Fibroblast of lung (primary cell): ENCODE measurements around the gene KAT8. TPM values are rescaled to one million over a fixed set of nuclear protein-coding genes. Genes with fewer than 3 reads are reported as not detected.

Experiments
- DNase-seq, 2 donors: peaks; one replicate each; pipeline versions ENCODE4 v3.0.0 to v3.0.0-alpha.2; 2010; ENCODE audit warnings: low read depth in 2 of 2
- H2AFZ ChIP-seq: 2 replicates; pipeline ENCODE4 v1.5.1; 2012; ENCODE audit warnings: low read length, control low read depth, inconsistent platforms
- H3K27ac ChIP-seq: 2 replicates; pipeline ENCODE4 v1.5.1; 2011; ENCODE audit warnings: low read length, control low read depth; ENCODE audit not compliant: insufficient read depth
- H3K27me3 ChIP-seq: 2 replicates; pipeline ENCODE4 v1.5.1; 2011; ENCODE audit warnings: mild to moderate bottlenecking, low read length; ENCODE audit not compliant: control insufficient read depth, insufficient read depth
- H3K36me3 ChIP-seq: 2 replicates; pipeline ENCODE4 v1.5.1; 2011; ENCODE audit warnings: low read length; ENCODE audit not compliant: control insufficient read depth, insufficient read depth
- H3K4me1 ChIP-seq: 2 replicates; pipeline ENCODE4 v1.5.1; 2011; ENCODE audit warnings: low read length; ENCODE audit not compliant: control insufficient read depth, insufficient read depth; ENCODE audit errors: extremely low read depth
- H3K4me2 ChIP-seq: 2 replicates; pipeline ENCODE4 v1.5.1; 2011; ENCODE audit warnings: low read length, control low read depth; ENCODE audit not compliant: insufficient read depth; ENCODE audit errors: extremely low read depth
- H3K4me3 ChIP-seq, 4 experiments: fragments of 200-600 bp in 1 of 4; sonication (generic) in 1 of 4; replicated peaks in 1 of 4; 2 replicates each; pipeline ENCODE4 v1.5.1; 2011 to 2016; ENCODE audit warnings: low read length in 4 of 4, low read depth in 3 of 4, mild to moderate bottlenecking in 3 of 4, control low read depth in 2 of 4, inconsistent platforms in 1 of 4, mixed read lengths in 1 of 4; ENCODE audit not compliant: insufficient read depth in 1 of 4; ENCODE audit errors: control extremely low read depth in 1 of 4
- H3K79me2 ChIP-seq: 2 replicates; pipeline ENCODE4 v1.5.1; 2012; ENCODE audit warnings: mild to moderate bottlenecking, low read length, inconsistent platforms; ENCODE audit not compliant: control insufficient read depth, insufficient read depth
- H3K9ac ChIP-seq: 2 replicates; pipeline ENCODE4 v1.5.1; 2011; ENCODE audit warnings: mild to moderate bottlenecking, low read length, control low read depth; ENCODE audit not compliant: insufficient read depth
- H3K9me3 ChIP-seq: 2 replicates; pipeline ENCODE4 v1.5.1; 2012; ENCODE audit warnings: low read depth, low read length; ENCODE audit not compliant: control insufficient read depth, insufficient read depth
- H4K20me1 ChIP-seq: 2 replicates; pipeline ENCODE4 v1.5.1; 2011; ENCODE audit warnings: low read length; ENCODE audit not compliant: control insufficient read depth, insufficient read depth; ENCODE audit errors: extremely low read depth
- EZH2 ChIP-seq: IDR thresholded peaks from 2 replicates; pipeline ENCODE4 v1.5.1; 2012; ENCODE audit warnings: low read length, control low read depth, mild to moderate bottlenecking; ENCODE audit errors: missing control alignments
- polyA plus RNA-seq, 2 donors: library from polyadenylated mRNA; depleted of rRNA in 1 of 2; stranded (reverse) in 1 of 2; unstranded in 1 of 2; fragments of >200 nt; gene quantifications; 2 replicates each; pipeline ENCODE4 v1.2.1, GENCODE V29; 2011 to 2012; ENCODE audit warnings: missing spikeins in 1 of 2
- total RNA-seq: library from RNA; depleted of rRNA; stranded (reverse); fragments of >200 nt; gene quantifications from 2 replicates; pipeline ENCODE4 v1.2.1, GENCODE V29; 2014
- TF ChIP-seq, protein P1 (sequence below), 2 donors: IDR thresholded peaks in 1 of 2; conservative IDR thresholded peaks in 1 of 2; 1 replicate in 1 of 2; 2 replicates in 1 of 2; pipeline ENCODE4 v1.5.1; 2011 to 2012; ENCODE audit warnings: low read length in 2 of 2, control low read depth in 1 of 2, inconsistent platforms in 1 of 2, low read depth in 1 of 2, mild to moderate bottlenecking in 1 of 2

The KAT8 gene
- total and polyA plus RNA-seq, 2 donors (not counting 1 experiment from before 2014, with no cell fraction given), result 23.9 to 30.4 TPM

DNA sequence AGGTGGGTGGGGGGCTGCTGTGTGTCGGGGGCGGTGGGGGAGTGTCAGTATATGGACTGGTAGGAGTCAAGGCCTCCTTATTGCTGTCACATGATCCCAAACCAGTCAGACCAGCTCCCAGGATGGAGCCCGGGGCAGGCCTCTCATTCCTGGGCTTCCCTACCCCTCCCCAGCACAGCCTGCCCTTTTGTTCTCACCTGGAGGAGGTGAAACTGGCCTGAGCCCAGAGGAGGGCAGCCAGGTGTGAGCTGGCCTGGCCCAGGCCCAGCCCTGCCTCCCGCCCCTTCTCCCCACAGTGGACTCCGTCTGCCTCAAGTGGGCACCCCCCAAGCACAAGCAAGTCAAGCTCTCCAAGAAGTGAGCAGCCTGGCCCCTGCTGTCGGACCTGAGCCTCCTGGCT, 13.4 kb downstream of the KAT8 start:
- Histone ChIP-seq H3K27ac (no peak overlapping the region), H3K9ac (no peak overlapping the region), H3K9me3 (no peaks in the 10 kb centered on the region), H4K20me1 (no peaks in the 10 kb centered on the region), H3K27me3 (no peaks in the 10 kb centered on the region), H3K4me1 (no peaks in the 10 kb centered on the region), H3K4me2 (no peak overlapping the region), H3K4me3 (no peak overlapping the region), H3K79me2 (no peaks in the 10 kb centered on the region), H3K36me3 (peaks cover 5% of the 10 kb centered on the region), H2AFZ (no peak overlapping the region)
- DNase-seq, result no peak
- no peak for TF ChIP-seq EZH2
- TF ChIP-seq, protein P1, sequence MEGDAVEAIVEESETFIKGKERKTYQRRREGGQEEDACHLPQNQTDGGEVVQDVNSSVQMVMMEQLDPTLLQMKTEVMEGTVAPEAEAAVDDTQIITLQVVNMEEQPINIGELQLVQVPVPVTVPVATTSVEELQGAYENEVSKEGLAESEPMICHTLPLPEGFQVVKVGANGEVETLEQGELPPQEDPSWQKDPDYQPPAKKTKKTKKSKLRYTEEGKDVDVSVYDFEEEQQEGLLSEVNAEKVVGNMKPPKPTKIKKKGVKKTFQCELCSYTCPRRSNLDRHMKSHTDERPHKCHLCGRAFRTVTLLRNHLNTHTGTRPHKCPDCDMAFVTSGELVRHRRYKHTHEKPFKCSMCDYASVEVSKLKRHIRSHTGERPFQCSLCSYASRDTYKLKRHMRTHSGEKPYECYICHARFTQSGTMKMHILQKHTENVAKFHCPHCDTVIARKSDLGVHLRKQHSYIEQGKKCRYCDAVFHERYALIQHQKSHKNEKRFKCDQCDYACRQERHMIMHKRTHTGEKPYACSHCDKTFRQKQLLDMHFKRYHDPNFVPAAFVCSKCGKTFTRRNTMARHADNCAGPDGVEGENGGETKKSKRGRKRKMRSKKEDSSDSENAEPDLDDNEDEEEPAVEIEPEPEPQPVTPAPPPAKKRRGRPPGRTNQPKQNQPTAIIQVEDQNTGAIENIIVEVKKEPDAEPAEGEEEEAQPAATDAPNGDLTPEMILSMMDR (conservative IDR thresholded peaks at IDR 0.05 in 1 of 2, IDR thresholded peaks at IDR 0.05 in 1 of 2; ENCODE audit: low read depth in 1 of 2, low read length in 2 of 2), result no peak

DNA sequence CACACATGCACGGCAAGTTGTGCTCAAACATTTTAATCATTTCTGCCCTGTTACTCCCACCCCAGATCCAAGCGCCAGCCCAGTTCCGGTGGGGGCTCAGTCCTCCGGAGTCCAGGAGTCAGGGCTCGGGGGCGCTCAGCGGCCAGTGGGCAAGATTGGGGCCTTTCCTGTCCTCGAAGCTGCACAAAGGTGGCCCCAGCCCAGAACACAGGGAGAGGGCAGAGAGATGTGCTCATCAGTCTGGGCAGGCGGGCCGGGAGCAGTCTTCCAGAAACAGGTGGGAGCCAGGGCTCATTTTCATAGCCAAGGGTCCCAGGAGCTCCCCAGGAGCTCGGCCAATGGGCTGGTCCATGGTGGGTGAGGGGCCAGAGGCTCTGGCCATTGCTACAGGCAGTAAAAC, 14.0 kb downstream of the KAT8 start:
- Histone ChIP-seq H3K27me3 (no peaks in the 10 kb centered on the region), H3K4me2 (no peak overlapping the region)

DNA sequence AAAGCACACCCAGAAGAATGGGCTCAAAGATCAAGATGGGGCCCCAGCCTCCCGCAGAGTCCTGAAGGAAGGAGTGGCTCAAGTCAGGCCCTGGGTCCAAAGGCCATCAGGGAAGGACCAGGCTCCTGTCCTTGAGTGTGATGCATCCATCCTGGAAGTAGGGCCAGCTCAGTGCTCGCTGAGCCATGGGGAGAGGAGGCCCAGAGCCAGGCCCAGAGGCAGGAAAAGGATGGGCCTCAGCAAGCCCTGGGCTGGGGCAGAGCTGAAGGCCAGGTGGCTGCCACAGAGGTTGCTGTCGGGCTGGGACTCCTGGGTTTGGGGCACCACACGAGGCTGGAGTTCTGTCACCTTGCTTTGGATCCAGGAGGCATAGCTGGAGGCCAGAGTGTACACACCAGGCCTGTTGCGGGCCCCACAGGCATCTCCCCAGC, 14.4 kb downstream of the KAT8 start:
- Histone ChIP-seq H3K4me2 (no peak overlapping the region), H3K4me1 (no peaks in the 10 kb centered on the region), H3K79me2 (no peaks in the 10 kb centered on the region), H3K9ac (no peak overlapping the region), H3K27ac (no peak overlapping the region), H2AFZ (no peak overlapping the region), H3K36me3 (peaks cover 5% of the 10 kb centered on the region), H4K20me1 (no peaks in the 10 kb centered on the region), H3K9me3 (no peaks in the 10 kb centered on the region), H3K27me3 (no peaks in the 10 kb centered on the region), H3K4me3 (no peak overlapping the region)
- TF ChIP-seq EZH2, result no peak
- TF ChIP-seq, protein P1 (conservative IDR thresholded peaks at IDR 0.05 in 1 of 2, IDR thresholded peaks at IDR 0.05 in 1 of 2; ENCODE audit: low read depth in 1 of 2, low read length in 2 of 2), result no peak
- no peak for DNase-seq

More for the DNA sequence above, 14.0 kb downstream of the KAT8 start:
- Histone ChIP-seq H3K27ac (no peak overlapping the region), H3K9ac (no peak overlapping the region), H2AFZ (no peak overlapping the region), H3K9me3 (no peaks in the 10 kb centered on the region), H3K4me3 (no peak overlapping the region), H3K36me3 (peaks cover 5% of the 10 kb centered on the region), H4K20me1 (no peaks in the 10 kb centered on the region), H3K4me1 (no peaks in the 10 kb centered on the region), H3K79me2 (no peaks in the 10 kb centered on the region)
- TF ChIP-seq, protein P1 (conservative IDR thresholded peaks at IDR 0.05 in 1 of 2, IDR thresholded peaks at IDR 0.05 in 1 of 2; ENCODE audit: low read depth in 1 of 2, low read length in 2 of 2), result no peak
- DNase-seq, result no peak
